ENCODE measurements around the gene CILP.

DNA sequence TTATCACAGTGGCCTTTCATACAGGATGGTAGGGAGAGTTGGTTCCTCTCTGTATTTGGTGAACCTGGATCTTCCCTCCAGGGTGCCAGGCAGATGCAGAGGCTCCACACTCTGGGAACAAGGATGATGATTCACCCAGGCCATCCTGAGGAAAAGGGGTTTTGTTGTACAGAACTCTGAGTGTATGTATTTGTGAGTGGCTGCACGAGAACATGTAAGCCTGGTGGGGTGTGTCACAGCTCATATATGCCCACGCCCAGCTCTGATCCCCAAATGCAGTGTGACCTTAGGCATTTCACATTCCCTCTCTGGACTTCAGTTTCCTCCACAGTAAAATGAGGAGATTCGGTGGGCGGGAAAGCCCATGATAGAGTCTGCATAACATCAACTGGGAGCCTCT, 11.6 kb upstream of the CILP start:
- TF ChIP-seq, protein P1, sequence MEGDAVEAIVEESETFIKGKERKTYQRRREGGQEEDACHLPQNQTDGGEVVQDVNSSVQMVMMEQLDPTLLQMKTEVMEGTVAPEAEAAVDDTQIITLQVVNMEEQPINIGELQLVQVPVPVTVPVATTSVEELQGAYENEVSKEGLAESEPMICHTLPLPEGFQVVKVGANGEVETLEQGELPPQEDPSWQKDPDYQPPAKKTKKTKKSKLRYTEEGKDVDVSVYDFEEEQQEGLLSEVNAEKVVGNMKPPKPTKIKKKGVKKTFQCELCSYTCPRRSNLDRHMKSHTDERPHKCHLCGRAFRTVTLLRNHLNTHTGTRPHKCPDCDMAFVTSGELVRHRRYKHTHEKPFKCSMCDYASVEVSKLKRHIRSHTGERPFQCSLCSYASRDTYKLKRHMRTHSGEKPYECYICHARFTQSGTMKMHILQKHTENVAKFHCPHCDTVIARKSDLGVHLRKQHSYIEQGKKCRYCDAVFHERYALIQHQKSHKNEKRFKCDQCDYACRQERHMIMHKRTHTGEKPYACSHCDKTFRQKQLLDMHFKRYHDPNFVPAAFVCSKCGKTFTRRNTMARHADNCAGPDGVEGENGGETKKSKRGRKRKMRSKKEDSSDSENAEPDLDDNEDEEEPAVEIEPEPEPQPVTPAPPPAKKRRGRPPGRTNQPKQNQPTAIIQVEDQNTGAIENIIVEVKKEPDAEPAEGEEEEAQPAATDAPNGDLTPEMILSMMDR (IDR thresholded peaks at IDR 0.05) = no peak
- TF ChIP-seq POLR2AphosphoS5 (IDR thresholded peaks at IDR 0.05) = no peak

Measured in prostate gland (tissue), 2 donors.